Upper lobe of left lung (tissue), 4 donors: ENCODE results near the gene GMPPB.

Experiments used
- CTCF ChIP-seq, 6 experiments: fragments of 450-650 bp in 4 of 6; fragments of 200-600 bp in 2 of 6; sonication (generic) in 2 of 6; IDR thresholded peaks; one replicate each; pipeline ENCODE4 v1.5.1; 2016 to 2019; ENCODE audit warnings: antibody characterized with exemption in 6 of 6
- EP300 ChIP-seq, 4 donors: sonication (generic); formaldehyde crosslinking; IDR thresholded peaks; one replicate each; pipeline ENCODE4 v1.5.1; 2017; ENCODE audit warnings: antibody characterized with exemption in 4 of 4, control low read depth in 2 of 4
- POLR2A ChIP-seq, 4 donors: fragments of 450-650 bp; IDR thresholded peaks; one replicate each; pipeline ENCODE4 v1.5.1; 2016 to 2017; ENCODE audit warnings: antibody characterized with exemption in 4 of 4, mild to moderate bottlenecking in 2 of 4
- POLR2AphosphoS5 ChIP-seq, 2 donors: sonication (generic); formaldehyde crosslinking; IDR thresholded peaks; one replicate each; pipeline ENCODE4 v1.5.1; 2017; ENCODE audit warnings: antibody characterized with exemption in 2 of 2

- TF ChIP-seq POLR2A (IDR thresholded peaks at IDR 0.05) (no peak), CTCF (IDR thresholded peaks at IDR 0.05) (no peak), EP300 (IDR thresholded peaks at IDR 0.05) (no peak), POLR2AphosphoS5 (IDR thresholded peaks at IDR 0.05) (no peak)
These were observed 47.8 kb downstream of the GMPPB start for GRCh38 chr3:49675912-49676311.
